Left kidney (tissue), 2 donors: Measurements from ENCODE around the gene ADAMTS17. TPM values are rescaled to one million over a fixed set of nuclear protein-coding genes. Genes with fewer than 3 reads are reported as not detected.

ENCODE experiments used
- DNase-seq: peaks from one replicate; pipeline ENCODE4 v3.0.0-alpha.2; 2013
- polyA plus RNA-seq: library from polyadenylated mRNA; unstranded; fragments of 120-200 nt; gene quantifications from one replicate; pipeline ENCODE4 v1.2.1, GENCODE V29; 2013; ENCODE audit not compliant: insufficient read length

The ADAMTS17 gene
- polyA plus RNA-seq, 1 donor, result 2.3 TPM

- no peak for DNase-seq
Measured at GRCh38 chr15:100052716-100053473, 288.9 kb downstream of the ADAMTS17 start.

- no peak for DNase-seq
Measured at GRCh38 chr15:100050877-100051786, 290.6 kb downstream of the ADAMTS17 start.

GRCh38 chr15:100049936-100050876, 291.6 kb downstream of the ADAMTS17 start:
- no peak for DNase-seq

GRCh38 chr15:100049483-100049882, 292.3 kb downstream of the ADAMTS17 start:
- DNase-seq, result no peak

GRCh38 chr15:100048736-100049135, 293.0 kb downstream of the ADAMTS17 start:
- no peak for DNase-seq

GRCh38 chr15:100043692-100044091, 298.1 kb downstream of the ADAMTS17 start:
- DNase-seq, result no peak

- no peak for DNase-seq
Measured at GRCh38 chr15:100043068-100043641, 298.6 kb downstream of the ADAMTS17 start.

GRCh38 chr15:100042558-100042957, 299.2 kb downstream of the ADAMTS17 start:
- no peak for DNase-seq

GRCh38 chr15:100041127-100041828, 300.5 kb downstream of the ADAMTS17 start:
- DNase-seq, result no peak

GRCh38 chr15:100039994-100040393, 301.8 kb downstream of the ADAMTS17 start:
- DNase-seq, result no peak

- DNase-seq, result no peak
Measured at GRCh38 chr15:100038736-100039135, 303.0 kb downstream of the ADAMTS17 start.

- no peak for DNase-seq
Measured at GRCh38 chr15:100037901-100038300, 303.9 kb downstream of the ADAMTS17 start.

- no peak for DNase-seq
Measured at GRCh38 chr15:100036015-100036414, 305.8 kb downstream of the ADAMTS17 start.

- DNase-seq, result no peak
Measured at GRCh38 chr15:100034191-100034590, 307.6 kb downstream of the ADAMTS17 start.

- DNase-seq, result no peak
Measured at GRCh38 chr15:100033140-100033857, 308.5 kb downstream of the ADAMTS17 start.

- DNase-seq, result no peak
Measured at GRCh38 chr15:100032358-100033085, 309.3 kb downstream of the ADAMTS17 start.

- DNase-seq, result no peak
Measured at GRCh38 chr15:100031665-100032357, 310.0 kb downstream of the ADAMTS17 start.

- DNase-seq, result no peak
Measured at GRCh38 chr15:100030586-100031229, 311.1 kb downstream of the ADAMTS17 start.
